Stimulated activated CD4-positive, alpha-beta T cell treated with anti-CD3 and anti-CD28 coated beads, TNF-alpha, amount 100 ng/mL, for 48 hours (primary cell): ENCODE results near the gene BCL7B.
A peak's percentile ranks its signal among the peaks of the same experiment; 100 is the strongest.
"Not testable (repeated sequence)": the region's sequence is repeated elsewhere in the genome, so short reads cannot be mapped to it uniquely, and the experiment has no call there.

Source experiments
- DNase-seq, 3 donors: peaks; one replicate each; pipeline ENCODE4 v3.0.0-alpha.2; 2020; ENCODE audit warnings: low read depth in 3 of 3

BCL7B gene

GRCh38 chr7:73535918-73536317 is 21.6 kb downstream of the BCL7B start:
- DNase-seq: not testable (repeated sequence)

GRCh38 chr7:73533742-73534141 is 23.7 kb downstream of the BCL7B start:
- DNase-seq: no peak

GRCh38 chr7:73532224-73532623 is 25.3 kb downstream of the BCL7B start:
- DNase-seq: no peak

- DNase-seq: no peak
These were observed 26.7 kb downstream of the BCL7B start for GRCh38 chr7:73530800-73531199.

- DNase-seq: no peak
These were observed 30.3 kb downstream of the BCL7B start for GRCh38 chr7:73526896-73527821.

GRCh38 chr7:73526158-73526494 is 31.4 kb downstream of the BCL7B start:
- DNase-seq: not testable (repeated sequence)

- DNase-seq: peak; percentile 93 to 98 (median 97)
These were observed 35.2 kb downstream of the BCL7B start, which contains the start of gene BAZ1B for GRCh38 chr7:73522105-73522872. Gene BAZ1B (minus strand): TSS chr7:73522293. CDS start chr7:73521933, 360 bp downstream.

GRCh38 chr7:73521636-73522104 is 35.8 kb downstream of the BCL7B start:
- peak; percentile 15 to 70 (median 44) for DNase-seq

- peak in 1 of 3 donors; percentile 6 for DNase-seq
These were observed 36.5 kb downstream of the BCL7B start for GRCh38 chr7:73520673-73521635.

- no peak for DNase-seq
These were observed 37.4 kb downstream of the BCL7B start for GRCh38 chr7:73519867-73520672.

- DNase-seq: no peak
These were observed 39.0 kb downstream of the BCL7B start for GRCh38 chr7:73518470-73518869.

- no peak for DNase-seq
These were observed 40.1 kb downstream of the BCL7B start for GRCh38 chr7:73517241-73517995.

- no peak for DNase-seq
These were observed 42.3 kb downstream of the BCL7B start for GRCh38 chr7:73515178-73515577.

GRCh38 chr7:73512018-73512780 is 45.3 kb downstream of the BCL7B start:
- no peak for DNase-seq

GRCh38 chr7:73509463-73509862 is 48.0 kb downstream of the BCL7B start:
- DNase-seq: no peak

GRCh38 chr7:73507556-73507955 is 49.9 kb downstream of the BCL7B start:
- no peak for DNase-seq

GRCh38 chr7:73504920-73505319 is 52.6 kb downstream of the BCL7B start:
- no peak for DNase-seq

GRCh38 chr7:73504017-73504416 is 53.5 kb downstream of the BCL7B start:
- no peak for DNase-seq

GRCh38 chr7:73503229-73503628 is 54.3 kb downstream of the BCL7B start:
- no peak for DNase-seq
